Measurements from ENCODE around the gene UQCR11. TPM values are rescaled to one million over a fixed set of nuclear protein-coding genes. Genes with fewer than 3 reads are reported as not detected.
"Not testable (repeated sequence)": the region's sequence is repeated elsewhere in the genome, so short reads cannot be mapped to it uniquely, and the experiment has no call there.

The UQCR11 gene
- total RNA-seq, 2 experiments from 2014 or later = 231 TPM

- intact Hi-C loops (cut with micrococcal nuclease) = no loop called here
- ATAC-seq (no peak), DNase-seq (no peak)
- no peak overlapping the region for H3K27ac Mint-ChIP-seq
- H3K4me3 Mint-ChIP-seq = no peak overlapping the region
- ChIA-PET CTCF (no interaction called here), POLR2A (interaction anchor here (1.3 kb wide), 1 partner anchor 9 kb away, joined by 5 read pairs; the partner anchor contains the start of gene TCF3)
- H3K36me3 Mint-ChIP-seq (ENCODE audit: low read depth) = peaks cover 20% of the 10 kb centered on the region
- TF ChIP-seq CTCF (IDR thresholded peaks at IDR 0.05) = no peak
- H3K9me3 Mint-ChIP-seq = no peaks in the 10 kb centered on the region
- peaks cover 3% of the 10 kb centered on the region for H3K4me1 Mint-ChIP-seq (ENCODE audit: low read depth)
- no peaks in the 10 kb centered on the region for H3K27me3 Mint-ChIP-seq
These were observed 38.8 kb upstream of the UQCR11 start for GRCh38 chr19:1644070-1644469.

GRCh38 chr19:1640893-1641448 is 35.7 kb upstream of the UQCR11 start:
- DNase-seq; intact Hi-C loops (cut with micrococcal nuclease); CTCF ChIA-PET; H3K27ac Mint-ChIP-seq; H3K4me3 Mint-ChIP-seq; ATAC-seq; H3K27me3 Mint-ChIP-seq; H3K9me3 Mint-ChIP-seq; H3K4me1 Mint-ChIP-seq (ENCODE audit: low read depth): not testable (repeated sequence)
- peaks cover 17% of the 10 kb centered on the region for H3K36me3 Mint-ChIP-seq (ENCODE audit: low read depth)
- POLR2A ChIA-PET = interaction anchor here (0.6 to 1.5 kb wide), 5 partner anchors 9 to 75 kb away, joined by 3 to 4 read pairs (median 4); partner anchors contain the start of gene TCF3

- DNase-seq = no peak
- ChIA-PET POLR2A (interaction anchor here (1.2 to 1.5 kb wide), 3 partner anchors 14 to 26 kb away, joined by 3 to 4 read pairs (median 3); no protein-coding TSS in a partner anchor), CTCF (interaction anchor here (1.0 kb wide), 1 partner anchor 36 kb away, joined by 3 read pairs; no protein-coding TSS in a partner anchor)
- Mint-ChIP-seq H3K4me1 (ENCODE audit: low read depth) (no peaks in the 10 kb centered on the region), H3K9me3 (no peaks in the 10 kb centered on the region), H3K36me3 (ENCODE audit: low read depth) (peaks cover 15% of the 10 kb centered on the region), H3K27me3 (no peaks in the 10 kb centered on the region), H3K27ac (no peak overlapping the region), H3K4me3 (no peak overlapping the region)
- ATAC-seq = no peak
- no peak for TF ChIP-seq CTCF (IDR thresholded peaks at IDR 0.05)
- intact Hi-C loops (cut with micrococcal nuclease) = no loop called here
These were observed 31.3 kb upstream of the UQCR11 start for GRCh38 chr19:1636325-1637236.

- Mint-ChIP-seq H3K4me3 (no peak overlapping the region), H3K4me1 (ENCODE audit: low read depth) (no peaks in the 10 kb centered on the region), H3K27ac (no peak overlapping the region), H3K9me3 (no peaks in the 10 kb centered on the region), H3K27me3 (no peaks in the 10 kb centered on the region), H3K36me3 (ENCODE audit: low read depth) (peaks cover 15% of the 10 kb centered on the region)
- ATAC-seq = no peak
- ChIA-PET POLR2A (interaction anchor here (1.3 kb wide), 1 partner anchor 15 kb away, joined by 5 read pairs; no protein-coding TSS in a partner anchor), CTCF (interaction anchor here (1.1 kb wide), 1 partner anchor 38 kb away, joined by 3 read pairs; no protein-coding TSS in a partner anchor)
- intact Hi-C loops (cut with micrococcal nuclease) = no loop called here
- no peak for TF ChIP-seq CTCF (IDR thresholded peaks at IDR 0.05)
- DNase-seq = no peak
These were observed 29.6 kb upstream of the UQCR11 start for GRCh38 chr19:1634938-1635243.

- no peaks in the 10 kb centered on the region for H3K9me3 Mint-ChIP-seq
- ChIA-PET POLR2A (interaction anchor here (1.3 kb wide), 1 partner anchor 16 kb away, joined by 5 read pairs; no protein-coding TSS in a partner anchor), CTCF (interaction anchor here (1.1 kb wide), 1 partner anchor 38 kb away, joined by 3 read pairs; no protein-coding TSS in a partner anchor)
- intact Hi-C loops (cut with micrococcal nuclease) = no loop called here
- H3K4me1 Mint-ChIP-seq (ENCODE audit: low read depth) = no peaks in the 10 kb centered on the region
- H3K36me3 Mint-ChIP-seq (ENCODE audit: low read depth) = peaks cover 12% of the 10 kb centered on the region
- no peak for DNase-seq
- no peak for TF ChIP-seq CTCF (IDR thresholded peaks at IDR 0.05)
- no peak overlapping the region for H3K4me3 Mint-ChIP-seq
- no peak for ATAC-seq
- no peak overlapping the region for H3K27ac Mint-ChIP-seq
- H3K27me3 Mint-ChIP-seq = no peaks in the 10 kb centered on the region
These were observed 29.1 kb upstream of the UQCR11 start for GRCh38 chr19:1634242-1634937.

Measured in activated CD8-positive, alpha-beta T cell treated with anti-CD3 and anti-CD28 coated beads for 36 hours (primary cell).